Activated CD8-positive, alpha-beta memory T cell treated with anti-CD3 and anti-CD28 coated beads, Interleukin-2, amount 50 U/mL, for 1 hour (primary cell): ENCODE measurements around the gene TSC1.
A peak's percentile ranks its signal among the peaks of the same experiment; 100 is the strongest.
"Not testable (repeated sequence)": the region's sequence is repeated elsewhere in the genome, so short reads cannot be mapped to it uniquely, and the experiment has no call there.

Experiments used
- DNase-seq: peaks from one replicate; pipeline ENCODE4 v3.0.0-alpha.2; 2020; ENCODE audit errors: extremely low read depth

Gene TSC1

DNA sequence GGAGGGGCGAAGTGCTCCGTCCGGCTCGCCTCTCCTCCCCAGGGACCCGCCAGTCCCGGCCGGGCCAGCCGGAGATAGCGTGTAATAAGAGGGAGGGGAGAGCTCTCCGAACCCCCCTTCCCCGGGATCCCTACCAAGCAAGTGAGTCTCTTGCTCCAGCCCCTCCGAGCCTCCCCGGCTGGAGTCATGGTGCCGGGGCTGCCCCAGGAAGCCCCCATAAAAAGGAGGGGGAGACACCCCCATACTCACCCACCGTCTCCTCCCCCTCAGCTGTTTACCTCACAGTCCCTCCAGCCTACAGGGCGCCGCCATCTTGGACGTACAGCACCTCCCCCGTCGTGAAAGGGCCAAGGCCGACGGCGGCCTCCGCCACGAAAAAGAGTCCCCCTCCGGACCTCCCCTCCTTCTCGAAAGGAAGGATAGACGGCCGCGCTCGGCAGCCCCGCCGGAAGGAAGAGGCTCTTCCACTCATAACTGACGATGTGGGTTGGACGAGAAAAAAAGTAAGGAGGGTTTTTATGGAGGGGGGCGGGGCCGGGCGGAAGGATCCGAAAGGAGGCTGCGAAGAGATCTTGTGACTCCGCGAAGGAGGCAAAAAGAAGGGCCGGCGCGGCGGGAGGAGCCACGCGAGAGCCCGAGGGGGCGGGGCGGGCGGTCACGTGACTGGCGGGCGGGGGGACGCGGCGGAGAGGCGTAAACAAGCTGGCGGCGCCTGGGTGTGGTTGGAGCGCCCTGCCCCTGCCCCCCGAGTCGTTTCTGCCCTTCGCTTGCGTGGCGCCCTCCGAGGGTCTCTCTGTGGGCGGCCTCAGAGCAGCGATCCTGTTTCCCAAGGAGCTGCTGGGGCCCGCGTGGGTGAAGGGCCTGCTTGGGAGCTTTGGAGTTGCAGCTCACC lies at the start of gene TSC1:
TSC1 (minus strand) TSS at position 323 of the 892 bp plus-strand sequence. CDS start 15,744 bp downstream, outside the sequence.
- peak; percentile 91 for DNase-seq

DNA sequence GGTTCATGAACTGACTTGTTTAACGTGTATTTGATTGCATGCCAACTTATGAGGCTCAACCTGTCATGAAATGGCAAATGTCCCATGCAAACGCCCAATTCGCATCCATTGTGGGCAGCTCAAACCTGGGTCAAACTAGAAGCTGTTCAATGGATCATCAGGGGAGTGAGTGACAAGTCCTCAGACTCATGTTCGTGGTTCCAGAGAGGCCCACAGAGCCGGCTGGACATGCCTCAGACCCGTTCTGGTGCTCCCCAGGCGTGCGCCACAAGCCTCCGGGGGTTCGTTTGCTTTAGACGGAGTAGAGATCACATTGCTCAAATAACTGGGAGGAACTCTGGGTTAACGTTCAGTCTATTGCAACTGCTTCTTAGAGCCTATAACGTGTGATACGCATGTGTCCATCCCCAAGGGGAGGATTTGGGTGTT lies 49.1 kb upstream of the TSC1 start:
- no peak for DNase-seq

DNA sequence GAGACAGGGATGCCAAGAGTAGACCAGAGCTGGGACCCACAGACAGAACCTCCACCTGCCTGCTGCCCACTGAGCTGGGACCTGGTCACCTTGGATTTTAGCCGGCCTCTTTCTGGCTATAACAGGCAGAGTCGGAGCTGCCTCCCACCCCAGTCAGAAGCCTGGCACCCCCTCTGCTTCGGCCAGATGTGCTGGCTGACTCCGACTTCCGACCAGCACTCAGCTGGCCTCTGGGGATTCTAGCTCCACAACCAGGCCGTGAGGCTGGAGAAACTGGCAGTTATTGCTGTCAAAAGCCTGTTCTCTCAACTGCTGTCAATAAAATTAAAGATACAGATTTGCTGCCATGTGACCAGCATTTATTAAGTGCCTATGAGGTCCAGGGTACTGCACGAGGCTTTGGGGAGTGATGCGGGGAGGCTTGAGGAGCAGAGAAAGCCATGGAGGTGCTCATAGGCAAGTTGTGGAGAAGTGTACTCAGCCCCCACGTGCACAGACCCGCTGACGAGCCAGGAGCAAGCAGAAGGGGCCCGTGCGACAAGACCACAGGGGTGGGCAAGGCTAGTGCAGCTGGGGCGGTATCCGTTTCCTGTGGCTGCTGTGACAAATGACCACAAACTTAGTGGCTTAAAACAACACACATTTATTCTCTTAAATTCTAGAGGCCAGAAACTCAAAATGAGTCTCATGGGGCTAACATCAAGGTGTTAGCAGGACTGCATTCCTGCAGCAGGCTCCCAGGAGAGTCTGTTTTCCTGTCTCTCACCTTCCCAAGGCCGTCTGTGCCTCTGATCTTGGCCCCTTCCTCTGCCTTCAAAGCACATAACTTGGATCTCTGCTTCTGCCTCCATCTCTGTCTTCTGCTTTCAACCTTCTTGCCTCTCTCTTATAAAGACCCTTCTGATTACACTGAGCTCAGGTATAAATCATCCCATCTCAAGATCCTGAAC lies 47.2 kb upstream of the TSC1 start:
- DNase-seq = no peak

DNA sequence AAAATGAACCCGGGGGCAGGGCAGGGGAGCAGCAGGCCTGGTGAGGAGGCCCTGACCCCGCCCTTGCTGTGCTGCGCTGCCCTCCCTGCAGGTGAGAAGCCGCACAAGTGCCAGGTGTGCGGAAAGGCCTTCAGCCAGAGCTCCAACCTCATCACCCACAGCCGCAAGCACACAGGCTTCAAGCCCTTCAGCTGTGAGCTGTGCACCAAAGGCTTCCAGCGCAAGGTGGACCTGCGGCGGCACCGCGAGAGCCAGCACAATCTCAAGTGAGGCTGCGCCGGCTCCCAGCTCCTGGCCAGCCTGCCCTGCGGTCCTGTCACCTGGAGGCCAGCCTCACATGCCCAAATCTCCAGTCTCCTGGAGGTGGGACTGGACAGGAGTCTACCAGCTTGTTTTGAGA lies 46.4 kb upstream of the TSC1 start:
- DNase-seq = no peak

DNA sequence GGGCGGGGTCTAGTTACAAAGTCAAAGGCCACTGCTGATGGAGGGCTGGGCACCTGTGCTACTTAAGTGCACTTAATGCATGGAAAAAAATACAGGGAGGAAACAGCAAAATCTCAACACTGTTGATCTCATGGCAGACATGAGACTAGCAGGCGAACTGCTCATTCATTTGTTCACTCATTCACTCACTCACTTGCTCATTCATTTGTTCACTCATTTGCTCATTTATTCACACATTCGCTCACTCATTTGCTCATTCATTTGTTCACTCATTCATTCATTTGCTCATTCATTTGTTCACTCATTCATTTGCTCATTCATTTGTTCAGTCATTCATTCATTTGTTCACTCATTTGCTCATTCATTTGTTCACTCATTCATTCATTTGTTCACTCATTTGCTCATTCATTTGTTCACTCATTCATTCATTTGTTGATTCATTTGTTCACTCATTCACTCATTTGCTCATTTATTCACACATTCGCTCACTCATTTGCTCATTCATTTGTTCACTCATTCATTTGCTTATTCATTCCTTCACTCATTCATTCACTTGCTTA lies 45.7 kb upstream of the TSC1 start:
- DNase-seq = not testable (repeated sequence)

DNA sequence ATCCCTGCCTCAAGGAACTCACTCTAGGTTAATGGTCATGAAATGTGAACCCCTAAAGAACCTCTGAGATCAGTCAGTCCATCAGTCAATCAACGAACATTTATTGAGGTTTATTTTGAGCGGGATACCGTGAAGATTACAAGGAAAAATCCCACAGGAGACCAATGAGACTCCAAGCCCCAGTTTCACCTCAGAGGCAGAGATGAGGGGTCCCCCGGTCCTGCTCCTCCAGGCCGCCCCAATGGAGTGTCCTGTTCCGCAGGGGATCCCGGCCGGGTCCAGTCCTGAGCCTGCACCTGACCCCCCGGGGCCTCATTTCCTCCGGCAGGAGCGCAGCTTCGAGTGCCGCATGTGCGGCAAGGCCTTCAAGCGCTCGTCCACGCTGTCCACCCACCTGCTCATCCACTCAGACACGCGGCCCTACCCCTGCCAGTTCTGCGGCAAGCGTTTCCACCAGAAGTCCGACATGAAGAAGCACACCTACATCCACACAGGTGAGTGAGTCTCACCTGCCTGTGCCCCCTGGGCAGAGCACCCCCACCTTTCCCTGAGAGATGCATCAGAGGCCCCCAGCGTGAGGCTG lies 45.1 kb upstream of the TSC1 start:
- no peak for DNase-seq

DNA sequence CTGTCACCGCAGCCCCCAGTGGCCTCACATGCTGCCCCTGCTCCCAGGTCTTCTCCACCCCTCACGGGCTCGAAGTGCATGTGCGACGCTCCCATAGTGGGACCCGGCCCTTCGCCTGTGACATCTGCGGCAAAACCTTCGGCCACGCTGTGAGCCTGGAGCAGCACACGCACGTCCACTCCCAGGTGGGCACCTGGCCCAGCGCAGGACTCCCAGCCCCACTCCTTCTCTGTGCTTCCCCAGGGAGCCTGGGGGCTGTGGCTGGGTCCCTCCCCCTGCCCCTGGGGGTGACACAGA lies 44.5 kb upstream of the TSC1 start:
- DNase-seq = no peak

DNA sequence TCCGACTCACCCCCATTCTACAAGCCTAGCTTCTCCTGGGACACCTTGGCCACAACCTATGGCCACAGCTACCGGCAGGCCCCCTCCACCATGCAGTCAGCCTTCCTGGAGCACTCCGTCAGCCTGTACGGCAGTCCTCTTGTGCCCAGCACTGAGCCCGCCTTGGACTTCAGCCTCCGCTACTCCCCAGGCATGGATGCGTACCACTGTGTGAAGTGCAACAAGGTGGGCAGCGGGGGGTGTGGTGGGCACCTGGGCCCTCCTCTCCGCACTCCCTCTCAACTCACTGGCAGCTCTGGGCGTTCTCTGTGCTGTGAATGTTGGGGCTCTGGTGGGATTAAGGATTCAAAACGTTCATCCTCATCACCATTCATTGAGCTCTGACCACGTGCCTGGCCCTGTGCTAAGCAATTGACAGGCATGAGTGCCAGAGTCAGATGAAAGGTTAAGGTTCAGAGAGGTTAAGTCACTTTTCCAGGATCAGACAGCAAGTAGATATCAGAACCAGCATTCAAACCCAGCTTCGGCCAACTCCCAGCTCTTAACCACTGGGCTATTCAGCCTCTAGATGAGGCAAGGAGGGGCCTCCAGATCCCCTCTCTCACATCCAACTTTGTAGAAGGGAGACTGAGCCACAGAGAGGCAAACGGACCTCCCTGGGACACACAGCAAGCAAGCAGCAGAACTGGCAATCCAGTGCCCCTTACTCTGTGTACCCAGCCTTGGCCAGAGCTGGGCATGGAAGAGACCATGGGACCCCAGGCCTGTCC lies 44.0 kb upstream of the TSC1 start:
- DNase-seq = no peak

DNA sequence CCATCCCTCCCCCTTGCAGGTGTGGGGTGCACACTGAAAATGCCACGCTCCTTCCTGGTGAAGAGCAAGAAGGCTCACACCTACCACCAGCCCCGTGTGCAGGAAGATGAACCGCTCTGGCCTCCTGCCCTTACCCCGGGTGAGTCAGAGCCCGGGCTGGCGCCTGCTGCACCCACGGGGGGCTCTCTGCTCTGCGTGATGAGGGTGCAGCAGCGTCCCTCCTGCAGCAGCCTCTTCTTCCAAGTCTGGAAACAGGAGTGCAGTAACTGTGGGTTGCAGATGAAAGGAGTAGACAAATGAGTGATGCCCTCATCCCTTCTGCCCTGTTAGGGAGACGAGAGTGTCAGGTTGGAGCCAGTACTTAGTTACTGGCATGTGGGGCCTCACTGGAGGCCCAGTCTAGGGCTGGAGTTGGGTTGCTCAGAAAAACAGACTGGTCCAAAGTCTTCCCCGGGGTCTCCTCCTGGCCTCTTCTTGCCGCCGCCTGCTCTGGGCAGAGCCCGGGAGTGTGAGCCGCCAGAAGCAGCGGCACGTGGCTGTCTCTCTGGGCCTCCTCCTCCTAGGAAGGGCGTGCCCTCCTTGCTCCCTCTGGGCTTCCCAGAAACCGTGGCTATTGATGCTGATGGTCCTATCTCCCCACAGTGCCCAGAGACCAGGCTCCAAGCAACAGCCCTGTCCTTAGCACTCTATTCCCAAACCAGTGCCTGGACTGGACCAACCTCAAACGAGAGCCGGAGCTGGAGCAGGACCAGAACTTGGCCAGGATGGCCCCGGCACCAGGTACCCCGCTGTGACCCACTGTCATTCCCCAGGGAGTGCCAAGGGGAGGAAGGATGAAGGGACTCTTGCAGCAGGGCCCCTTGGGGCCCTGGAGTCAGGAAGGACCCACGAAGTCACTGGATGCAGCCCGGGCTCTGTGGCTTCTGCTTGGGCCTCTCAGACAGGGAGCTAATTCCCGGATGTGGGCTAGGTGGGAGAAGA lies 42.5 kb upstream of the TSC1 start:
- DNase-seq = no peak

DNA sequence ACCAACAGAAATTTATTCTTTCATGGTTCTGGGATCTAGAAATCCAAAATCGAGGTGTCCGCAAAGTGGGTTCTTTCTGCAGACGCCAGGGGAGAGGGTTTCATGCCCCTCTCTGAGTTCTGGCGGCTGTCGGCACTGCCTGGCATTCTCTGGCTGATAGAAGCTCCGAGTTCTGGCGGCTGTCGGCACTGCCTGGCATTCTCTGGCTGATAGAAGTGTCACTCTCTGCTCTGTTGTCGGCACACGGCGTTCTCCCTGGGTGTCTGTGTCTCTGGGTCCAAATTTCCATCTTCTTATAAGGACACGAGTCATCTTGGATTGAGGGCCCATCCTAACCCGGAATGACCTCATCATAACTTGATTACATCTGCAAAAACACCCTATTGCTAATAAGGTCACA lies 41.7 kb upstream of the TSC1 start:
- DNase-seq = no peak

DNA sequence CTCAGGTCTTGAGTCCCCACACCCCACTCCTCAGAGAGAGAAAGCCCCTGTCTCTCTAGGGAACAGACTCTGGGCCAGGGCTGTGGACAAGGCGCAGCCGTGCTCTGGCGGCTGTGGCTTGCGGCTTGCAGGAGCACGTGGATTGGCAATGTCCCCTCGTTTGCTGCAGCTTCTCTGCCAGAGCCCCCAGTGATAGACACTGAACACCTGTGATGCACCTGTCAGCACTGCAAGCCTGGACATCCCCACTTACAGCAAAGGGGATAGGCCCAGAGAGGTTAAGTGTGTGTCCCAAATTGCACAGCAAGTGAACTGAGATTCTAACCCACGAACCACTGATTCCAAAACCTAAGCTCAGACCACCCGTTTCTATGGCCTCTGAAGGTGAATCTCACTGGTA lies 41.1 kb upstream of the TSC1 start:
- no peak for DNase-seq

DNA sequence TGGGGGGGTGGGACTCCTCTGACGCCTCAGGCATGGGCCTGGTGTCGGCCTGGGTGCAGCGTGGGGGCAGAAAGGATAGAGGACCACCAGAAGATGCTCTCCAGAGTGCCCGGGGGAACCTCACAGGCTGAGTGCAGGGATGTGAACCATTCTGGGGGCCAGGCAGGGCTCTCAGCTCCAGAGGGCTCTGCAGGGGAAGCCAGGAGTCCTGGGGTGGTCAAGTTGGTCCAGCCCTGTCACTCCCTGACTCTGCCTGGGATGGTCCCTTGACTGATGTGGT lies 40.6 kb upstream of the TSC1 start:
- no peak for DNase-seq

DNA sequence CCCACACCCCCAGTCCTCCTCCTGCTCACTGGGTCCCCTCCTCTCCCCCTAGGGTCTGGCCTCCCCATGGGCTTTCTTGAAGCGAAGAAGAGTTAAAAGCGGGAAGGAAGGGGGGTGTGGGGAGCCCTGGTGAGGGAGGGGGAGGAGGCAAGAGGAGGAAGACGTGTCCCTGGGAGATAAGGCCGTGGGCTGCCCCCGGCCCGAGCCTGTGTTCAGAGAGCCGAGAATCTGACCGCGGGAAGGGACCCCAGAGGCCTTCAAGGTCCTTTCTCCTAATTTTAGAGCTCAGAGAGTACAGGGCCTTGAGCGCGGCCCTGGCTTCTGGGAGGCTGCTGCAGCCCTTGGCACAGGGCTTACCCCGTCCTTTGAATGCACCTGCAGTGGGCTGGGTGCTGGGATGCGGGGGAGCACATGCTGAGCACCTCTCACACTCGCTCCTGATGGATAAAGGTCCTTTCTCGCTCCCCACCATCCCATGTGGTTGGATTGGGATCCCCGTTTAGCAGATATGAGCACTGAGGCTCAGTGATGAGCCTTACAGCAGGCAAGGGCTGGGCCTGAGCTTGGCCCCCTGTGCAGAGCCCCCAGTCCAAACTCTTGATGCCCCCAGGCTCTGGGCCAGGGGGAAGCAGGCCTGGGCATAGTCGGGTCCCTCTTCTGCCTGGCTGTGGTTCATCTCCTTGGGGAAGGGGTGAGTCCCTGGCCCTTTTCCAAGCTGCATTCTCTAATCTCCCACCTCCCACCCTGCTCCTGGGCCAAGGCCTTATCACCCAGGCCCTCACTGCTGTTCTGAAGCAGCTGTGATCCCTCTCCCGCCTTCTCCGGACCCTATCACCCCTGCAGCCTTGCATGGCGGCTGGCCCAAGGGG lies 40.0 kb upstream of the TSC1 start:
- DNase-seq = no peak

DNA sequence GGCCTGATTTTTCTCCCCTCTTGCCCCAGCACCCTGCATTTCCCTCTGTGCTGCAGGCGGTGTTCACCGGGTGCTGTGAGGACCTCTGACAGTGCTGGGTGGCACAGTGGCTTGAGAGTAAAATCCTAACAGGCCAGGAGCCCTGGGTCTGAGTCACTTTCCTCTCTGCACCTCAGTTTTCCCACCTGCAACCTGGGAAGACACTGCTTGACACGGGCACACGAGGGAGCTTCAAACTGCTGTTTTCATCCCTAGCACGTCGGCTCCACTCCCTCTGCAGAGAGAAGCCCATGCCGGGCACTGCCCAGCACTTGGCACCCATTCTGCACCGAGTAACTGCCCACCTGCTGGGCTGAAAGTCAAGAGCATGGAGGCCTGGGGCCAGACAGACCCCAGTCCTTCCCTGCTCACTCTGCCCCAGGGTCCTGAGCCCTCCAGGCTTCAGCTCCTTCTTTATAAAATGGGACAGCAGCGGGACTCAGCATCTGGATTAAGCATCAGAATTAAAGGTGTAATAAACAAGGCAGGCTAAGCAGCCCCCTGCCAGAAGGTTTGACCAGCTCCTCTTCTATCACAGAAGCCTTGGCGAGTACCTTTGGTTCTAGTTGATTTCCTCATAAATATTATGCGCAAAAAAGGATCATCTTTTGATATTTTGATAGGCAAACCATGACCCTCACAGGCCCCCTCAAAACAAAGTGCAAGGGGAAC lies 39.2 kb upstream of the TSC1 start:
- no peak for DNase-seq

DNA sequence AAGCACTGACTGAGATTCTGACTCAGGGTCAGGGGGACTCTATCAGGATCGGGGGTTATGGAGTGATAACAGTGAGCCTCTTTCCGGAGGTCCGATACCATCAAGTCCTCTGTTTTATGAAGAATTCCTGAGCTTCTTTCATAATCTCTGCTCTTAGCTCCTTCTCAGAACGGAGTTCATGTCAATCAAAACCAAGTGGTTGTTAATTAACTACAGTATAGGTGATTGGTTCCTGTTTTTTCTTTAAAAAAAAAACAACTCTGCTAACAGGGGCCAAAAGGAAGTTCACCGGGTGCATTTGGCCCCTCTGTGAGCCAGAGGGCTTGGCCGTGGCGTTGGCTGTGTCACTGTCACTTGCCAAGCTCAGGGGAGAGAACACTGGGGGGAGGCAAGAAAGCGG lies 38.0 kb upstream of the TSC1 start:
- no peak for DNase-seq

DNA sequence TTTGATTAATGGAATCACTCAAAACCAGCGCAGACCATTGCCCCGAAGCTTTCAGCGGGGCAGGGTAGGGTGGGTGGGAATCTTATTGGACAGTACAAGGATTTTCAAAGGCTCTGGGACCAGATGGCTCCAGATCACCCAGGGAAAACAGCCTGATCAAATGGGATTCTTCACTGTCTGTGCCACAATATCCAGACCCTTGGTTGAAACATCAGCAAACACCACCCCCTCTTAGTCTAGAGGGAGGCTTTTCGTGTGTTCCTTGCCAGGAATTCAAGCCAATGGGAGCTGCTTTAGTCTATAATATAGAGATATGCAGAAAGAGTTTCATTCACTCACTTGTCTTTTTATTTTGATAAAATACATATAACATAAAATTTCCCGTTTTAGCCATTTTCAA lies 35.7 kb upstream of the TSC1 start:
- no peak for DNase-seq

DNA sequence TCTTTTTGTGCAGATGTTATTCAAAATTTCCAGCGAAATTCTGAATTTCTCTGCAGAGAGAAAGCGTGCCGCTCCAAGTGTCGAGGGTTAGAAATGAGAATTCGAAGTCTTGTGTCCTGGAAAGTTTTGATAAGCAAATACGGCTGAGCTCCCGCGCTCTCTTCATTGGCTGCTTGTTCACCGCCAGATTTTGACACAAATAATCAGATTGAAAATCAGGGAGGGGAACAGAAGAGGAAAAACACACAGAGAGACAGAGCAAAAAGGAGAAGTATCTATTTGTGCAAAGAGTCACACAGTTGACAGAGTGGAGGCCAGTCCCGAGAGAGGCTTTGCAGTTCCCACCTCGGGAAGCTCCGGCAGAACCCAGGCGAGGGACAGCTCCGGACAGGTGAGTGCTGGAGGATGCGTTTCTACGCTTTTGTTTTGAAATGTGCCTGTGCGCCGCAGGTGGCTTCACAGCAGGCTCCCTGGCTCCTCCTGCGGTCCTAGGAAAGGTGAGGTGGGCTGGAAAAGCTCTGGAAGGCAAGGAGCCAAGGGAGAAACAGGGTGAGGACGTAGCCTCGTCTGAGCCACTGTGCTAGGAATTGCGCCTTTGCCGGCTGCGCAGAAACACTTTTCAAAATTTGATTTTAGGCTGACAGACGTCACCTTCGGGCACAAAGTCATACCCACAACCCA lies 34.2 kb upstream of the TSC1 start, which contains the start of gene GFI1B:
GFI1B (plus strand) TSS at position 244 of the 681 bp plus-strand sequence. CDS start 7,985 bp downstream, outside the sequence.
- no peak for DNase-seq

DNA sequence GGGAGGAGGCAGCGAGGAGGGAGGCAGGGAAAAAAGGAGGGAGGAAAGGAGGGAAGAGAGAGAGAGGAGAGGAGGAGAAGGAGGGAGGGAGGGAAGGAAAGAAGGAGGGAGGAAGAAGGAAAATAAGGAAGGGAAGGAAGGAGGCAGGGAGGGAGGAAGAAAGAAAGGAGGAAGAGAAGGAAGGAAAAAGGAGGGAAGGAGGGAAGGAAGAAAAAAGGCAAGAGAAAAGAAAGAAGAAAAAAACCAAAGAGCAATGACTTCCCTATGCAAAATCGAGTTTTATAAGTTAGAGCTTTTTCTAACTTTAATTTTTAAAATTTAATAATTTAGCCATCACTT lies 33.7 kb upstream of the TSC1 start:
- no peak for DNase-seq
